K562 (cell line): ENCODE measurements around the gene TMEM151A. TPM values are rescaled to one million over a fixed set of nuclear protein-coding genes. Genes with fewer than 3 reads are reported as not detected.

Source experiments
- FOXK2 ChIP-seq, 2 experiments: fragments of 450-650 bp; IDR thresholded peaks in 1 of 2; conservative IDR thresholded peaks in 1 of 2; 2 replicates each; pipeline ENCODE4 v1.6.1; 2016; ENCODE audit warnings: low read depth in 2 of 2, mild to moderate bottlenecking in 1 of 2
- HDAC2 ChIP-seq: fragments of 450-650 bp; IDR thresholded peaks from 2 replicates; pipeline ENCODE4 v1.6.1; 2016; ENCODE audit warnings: mild to moderate bottlenecking
- KAT7 ChIP-seq: sonication (generic); formaldehyde crosslinking; IDR thresholded peaks from 2 replicates; pipeline ENCODE4 v1.8.0; 2022; ENCODE audit warnings: missing genetic modification reagents, mild to moderate bottlenecking, borderline replicate concordance
- MGA ChIP-seq: fragments of 450-650 bp; IDR thresholded peaks from 2 replicates; pipeline ENCODE4 v1.6.1; 2016; ENCODE audit warnings: mild to moderate bottlenecking, moderate library complexity
- NRF1 ChIP-seq, 2 experiments: fragments of 450-650 bp; IDR thresholded peaks in 1 of 2; conservative IDR thresholded peaks in 1 of 2; 2 replicates each; pipeline ENCODE4 v1.6.1; 2014; ENCODE audit warnings: mild to moderate bottlenecking in 2 of 2
- POLR2G ChIP-seq: fragments of 200-400 bp; formaldehyde crosslinking; IDR thresholded peaks from 2 replicates; pipeline ENCODE4 v1.6.1; 2017; ENCODE audit warnings: low read depth, mild to moderate bottlenecking, antibody characterized with exemption, low read length, moderate library complexity
- ZFX ChIP-seq: sonication (generic); formaldehyde crosslinking; IDR thresholded peaks from 2 replicates; pipeline ENCODE4 v1.8.0; 2022; ENCODE audit warnings: mild to moderate bottlenecking, missing genetic modification reagents, moderate library complexity
- ZNF316 ChIP-seq: fragments of 450-650 bp; IDR thresholded peaks from 2 replicates; pipeline ENCODE4 v1.6.1; 2016
- ZNF609 ChIP-seq: sonication (generic); formaldehyde crosslinking; IDR thresholded peaks from 2 replicates; pipeline ENCODE4 v1.8.1; 2023; ENCODE audit warnings: missing genetic modification reagents, mild to moderate bottlenecking, borderline replicate concordance
- polyA plus RNA-seq, 8 experiments: library from polyadenylated mRNA; depleted of rRNA in 4 of 8; stranded (reverse) in 5 of 8; unstranded in 3 of 8; fragments of >200 nt; fragmentation: Nextera tagmentation in 2 of 8; fragmentation: Illumina TruSeq in 1 of 8; extraction: Ambion mirVana in 2 of 8; extraction: Trizol in 1 of 8; gene quantifications; 2 replicates each; pipeline versions ENCODE4 v1.2.1 to v1.2.3, GENCODE V29; 2011 to 2014; ENCODE audit warnings: inconsistent platforms in 1 of 8, missing spikeins in 1 of 8
- total RNA-seq, 7 experiments: library from RNA; depleted of rRNA in 6 of 7; stranded (reverse); fragments of >200 nt in 6 of 7; fragmentation: Illumina TruSeq in 2 of 7; extraction: Trizol in 2 of 7; gene quantifications; 2 replicates each; pipeline versions ENCODE4 v1.2.1 to v1.2.3, GENCODE V29; 2011 to 2021; ENCODE audit warnings: low replicate concordance in 1 of 7

TMEM151A gene
- total and polyA plus RNA-seq, 9 of the 15 experiments (the other 6 are each of a cell fraction or from before 2014, with no cell fraction given): not detected

- TF ChIP-seq NRF1 (conservative IDR thresholded peaks at IDR 0.05 in 1 of 2, IDR thresholded peaks at IDR 0.05 in 1 of 2) (peak; percentile 58), POLR2G (peak; percentile 67), ZNF316 (0 out of 2 replicates have a peak, but pooled peaks have one; percentile 7), ZNF609 (no peak), MGA (peak; percentile 75; the same call in 1 of the 2 replicates), HDAC2 (no peak), KAT7 (no peak), FOXK2 (conservative IDR thresholded peaks at IDR 0.05 in 1 of 2, IDR thresholded peaks at IDR 0.05 in 1 of 2; ENCODE audit: low read depth in 2 of 2) (peak in 1 of 2 experiments; percentile 70; a peak in 2 of 4 replicates), ZFX (peak; percentile 65)
Measured at GRCh38 chr11:66312549-66313320, 21.0 kb downstream of the TMEM151A start (continued).
